Measurements from ENCODE around the gene ACIN1.

DNA sequence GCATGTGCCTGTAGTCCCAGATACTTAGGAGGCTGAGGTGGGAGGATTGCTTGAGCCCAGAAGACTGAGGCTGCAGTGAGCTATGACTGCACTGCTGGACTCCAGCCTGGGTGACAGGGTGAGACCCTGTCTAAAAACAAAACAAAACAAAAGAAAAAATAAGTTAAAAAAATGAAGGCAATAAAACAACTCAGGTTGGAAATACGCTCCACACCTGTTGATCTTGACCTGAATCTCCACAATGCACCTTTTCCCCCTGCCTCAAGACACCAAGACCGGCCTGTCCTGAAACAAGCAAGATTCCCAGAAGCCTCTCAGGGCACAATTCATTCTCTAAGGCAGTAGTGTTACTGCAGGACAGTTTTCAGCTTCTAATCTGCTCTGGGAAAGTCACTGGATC, 44.9 kb upstream of the ACIN1 start:
- TF ChIP-seq, protein P1, sequence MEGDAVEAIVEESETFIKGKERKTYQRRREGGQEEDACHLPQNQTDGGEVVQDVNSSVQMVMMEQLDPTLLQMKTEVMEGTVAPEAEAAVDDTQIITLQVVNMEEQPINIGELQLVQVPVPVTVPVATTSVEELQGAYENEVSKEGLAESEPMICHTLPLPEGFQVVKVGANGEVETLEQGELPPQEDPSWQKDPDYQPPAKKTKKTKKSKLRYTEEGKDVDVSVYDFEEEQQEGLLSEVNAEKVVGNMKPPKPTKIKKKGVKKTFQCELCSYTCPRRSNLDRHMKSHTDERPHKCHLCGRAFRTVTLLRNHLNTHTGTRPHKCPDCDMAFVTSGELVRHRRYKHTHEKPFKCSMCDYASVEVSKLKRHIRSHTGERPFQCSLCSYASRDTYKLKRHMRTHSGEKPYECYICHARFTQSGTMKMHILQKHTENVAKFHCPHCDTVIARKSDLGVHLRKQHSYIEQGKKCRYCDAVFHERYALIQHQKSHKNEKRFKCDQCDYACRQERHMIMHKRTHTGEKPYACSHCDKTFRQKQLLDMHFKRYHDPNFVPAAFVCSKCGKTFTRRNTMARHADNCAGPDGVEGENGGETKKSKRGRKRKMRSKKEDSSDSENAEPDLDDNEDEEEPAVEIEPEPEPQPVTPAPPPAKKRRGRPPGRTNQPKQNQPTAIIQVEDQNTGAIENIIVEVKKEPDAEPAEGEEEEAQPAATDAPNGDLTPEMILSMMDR (IDR thresholded peaks at IDR 0.05; ENCODE audit: insufficient read depth, low read length) = no peak
- no peak for TF ChIP-seq SPI1 (IDR thresholded peaks at IDR 0.05; ENCODE audit: borderline replicate concordance, low read depth)
